Astrocyte of the hippocampus (primary cell): ENCODE data around the gene CHRM1.

Experiments
- DNase-seq: peaks from one replicate; pipeline ENCODE4 v3.0.0; 2011; ENCODE audit warnings: low read depth, low spot score

Gene CHRM1

GRCh38 chr11:62905296-62905695, 15.9 kb downstream of the CHRM1 start:
- DNase-seq = no peak

DNA sequence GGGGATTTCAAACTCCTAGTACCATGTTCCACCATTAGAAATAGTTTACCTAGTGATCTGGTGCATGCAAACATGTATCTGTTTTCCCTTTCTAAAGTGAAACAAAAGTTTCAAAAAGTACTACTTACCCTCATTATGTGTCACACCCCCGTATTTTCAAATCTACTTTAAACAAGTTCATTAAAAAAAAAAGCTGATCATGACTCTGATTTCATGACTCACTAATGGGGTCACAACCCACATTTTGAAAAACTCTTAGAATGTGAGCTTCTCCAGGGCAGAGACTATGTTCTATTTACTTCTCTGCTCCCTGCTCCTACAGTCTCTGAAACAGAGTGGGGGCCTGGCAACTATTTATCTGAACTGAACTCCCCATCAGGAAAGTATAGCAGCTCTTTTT, 18.2 kb downstream of the CHRM1 start:
- DNase-seq = no peak

DNA sequence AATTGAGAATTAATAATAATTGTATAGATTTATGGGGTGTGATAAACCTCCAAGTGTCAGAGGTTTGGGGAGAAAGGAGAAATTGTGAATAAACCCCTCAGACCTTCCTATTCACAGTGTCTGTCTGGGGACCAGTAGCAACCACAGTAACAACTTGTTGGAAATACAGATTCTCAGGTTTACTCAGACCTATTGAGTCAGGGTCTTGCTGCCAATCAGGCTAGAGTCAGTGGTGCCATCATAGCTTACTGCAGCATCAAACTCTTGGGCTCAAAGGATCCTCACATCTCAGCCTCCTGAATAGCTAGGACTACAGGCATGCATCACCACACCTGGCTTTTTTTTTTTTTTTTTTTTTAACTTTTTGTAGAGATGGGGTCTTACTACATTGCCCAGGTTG, 23.1 kb downstream of the CHRM1 start:
- DNase-seq = no peak

GRCh38 chr11:62897311-62897710, 23.9 kb downstream of the CHRM1 start:
- DNase-seq = no peak

- no peak for DNase-seq
Measured at GRCh38 chr11:62896049-62896448, 25.1 kb downstream of the CHRM1 start.

DNA sequence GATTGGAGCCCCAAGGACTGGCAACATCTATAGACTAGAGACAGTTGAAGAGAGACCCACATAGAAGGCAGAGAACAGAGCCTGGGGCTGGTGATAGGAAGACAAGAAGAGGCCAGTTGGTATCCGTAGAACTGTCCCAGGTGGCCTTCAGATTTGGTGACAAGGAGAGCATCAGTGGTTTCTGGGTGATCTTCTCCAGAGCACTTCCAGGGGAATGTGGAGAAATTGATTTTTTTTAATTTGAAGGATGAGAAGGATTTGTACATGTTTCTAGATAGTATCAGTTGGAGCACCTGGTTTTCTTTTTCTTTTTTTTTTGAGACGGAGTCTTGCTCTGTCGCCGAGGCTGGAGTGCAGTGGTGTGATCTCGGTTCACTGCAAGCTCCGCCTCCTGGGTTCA, 25.7 kb downstream of the CHRM1 start:
- DNase-seq = no peak

DNA sequence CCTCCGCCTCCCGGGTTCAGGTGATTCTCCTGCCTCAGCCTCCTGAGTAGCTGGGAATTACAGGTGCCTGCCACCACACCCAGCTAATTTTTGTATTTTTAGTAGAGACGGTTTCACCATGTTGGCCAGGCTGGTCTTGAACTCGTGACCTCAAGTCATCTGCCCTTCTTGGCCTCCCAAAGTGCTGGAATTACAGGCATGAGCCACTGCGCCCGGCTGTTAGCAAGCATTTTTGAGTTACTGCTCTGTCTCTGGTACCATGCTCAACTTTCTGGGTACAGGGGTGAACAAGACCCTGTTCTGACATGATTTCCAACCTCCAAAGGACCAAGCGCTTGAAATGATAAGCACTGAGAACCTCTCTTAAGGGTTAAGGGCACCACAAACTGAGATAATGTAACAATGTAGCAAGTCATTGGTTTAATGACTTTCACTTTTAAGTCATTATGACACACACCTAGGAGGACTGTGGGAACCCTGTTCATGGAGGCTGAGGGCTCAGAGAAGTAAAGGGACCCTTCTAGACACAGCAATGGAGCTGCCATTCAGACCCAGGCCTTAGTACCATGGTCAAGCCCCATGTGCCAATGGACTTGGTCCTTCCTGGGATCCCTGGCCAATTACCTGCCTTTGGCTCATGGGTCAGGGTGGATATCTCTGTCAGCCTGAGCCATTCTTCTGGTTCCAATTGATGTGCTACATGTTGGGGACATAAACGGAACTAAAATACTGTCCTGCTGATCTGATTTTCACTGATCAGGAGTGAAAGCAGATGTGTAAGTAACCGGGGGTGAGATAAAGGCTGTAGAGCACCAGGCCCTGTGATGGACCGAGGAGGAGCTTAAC, 28.9 kb downstream of the CHRM1 start:
- DNase-seq = no peak

DNA sequence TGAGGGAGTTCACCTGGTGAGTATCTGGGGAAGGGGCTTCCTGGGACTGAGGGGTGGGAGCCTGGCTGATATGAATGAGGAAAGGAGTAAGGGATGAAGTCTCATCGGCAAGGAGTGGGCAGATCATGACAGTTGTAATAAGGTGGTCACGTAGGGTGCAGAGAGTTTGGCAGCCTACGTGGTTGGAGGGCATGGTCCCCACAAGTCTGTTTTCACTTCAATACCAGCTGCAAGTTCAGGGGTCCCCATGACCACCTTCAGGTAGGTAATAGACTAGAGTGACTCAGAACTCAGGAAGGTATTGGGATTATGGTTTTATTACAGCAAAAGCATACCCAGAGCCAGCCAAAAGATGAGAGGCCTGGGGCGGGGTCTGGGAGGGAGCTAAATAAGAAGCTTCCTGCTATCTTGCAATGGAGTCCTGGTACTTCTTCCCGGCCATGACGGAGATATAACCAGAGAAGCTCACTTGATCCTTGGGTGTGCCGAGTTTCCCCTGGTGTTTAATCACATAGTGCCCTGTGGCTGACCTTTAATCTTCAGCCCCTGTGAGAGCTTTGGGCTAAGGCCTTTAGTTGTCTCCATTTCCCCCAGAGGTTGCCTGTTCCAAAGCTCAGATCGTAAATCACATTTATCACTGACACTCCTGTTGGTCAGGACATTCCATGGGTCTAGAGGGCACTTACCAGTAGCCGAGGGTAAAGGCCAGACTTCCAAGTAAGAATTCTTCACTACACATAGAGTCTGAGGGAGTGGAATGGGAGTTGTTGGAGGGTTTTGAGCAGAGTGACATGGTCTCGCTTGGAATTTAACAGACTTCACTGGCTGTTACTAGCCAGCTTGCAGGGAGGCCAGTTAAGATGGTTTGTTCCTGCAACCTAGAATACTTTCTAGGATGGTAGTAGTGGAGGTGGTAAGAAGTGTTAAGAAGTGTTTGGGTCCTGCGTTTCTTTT, 31.4 kb downstream of the CHRM1 start:
- peak; percentile 14 for DNase-seq

GRCh38 chr11:62889126-62889483, 32.1 kb downstream of the CHRM1 start:
- DNase-seq = no peak

DNA sequence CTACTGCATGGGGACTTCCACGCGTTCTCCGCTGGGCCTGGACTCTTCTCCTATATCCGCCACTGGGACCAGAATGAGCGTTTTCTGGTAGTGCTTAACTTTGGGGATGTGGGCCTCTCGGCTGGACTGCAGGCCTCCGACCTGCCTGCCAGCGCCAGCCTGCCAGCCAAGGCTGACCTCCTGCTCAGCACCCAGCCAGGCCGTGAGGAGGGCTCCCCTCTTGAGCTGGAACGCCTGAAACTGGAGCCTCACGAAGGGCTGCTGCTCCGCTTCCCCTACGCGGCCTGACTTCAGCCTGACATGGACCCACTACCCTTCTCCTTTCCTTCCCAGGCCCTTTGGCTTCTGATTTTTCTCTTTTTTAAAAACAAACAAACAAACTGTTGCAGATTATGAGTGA, 32.8 kb downstream of the CHRM1 start:
- DNase-seq = no peak

DNA sequence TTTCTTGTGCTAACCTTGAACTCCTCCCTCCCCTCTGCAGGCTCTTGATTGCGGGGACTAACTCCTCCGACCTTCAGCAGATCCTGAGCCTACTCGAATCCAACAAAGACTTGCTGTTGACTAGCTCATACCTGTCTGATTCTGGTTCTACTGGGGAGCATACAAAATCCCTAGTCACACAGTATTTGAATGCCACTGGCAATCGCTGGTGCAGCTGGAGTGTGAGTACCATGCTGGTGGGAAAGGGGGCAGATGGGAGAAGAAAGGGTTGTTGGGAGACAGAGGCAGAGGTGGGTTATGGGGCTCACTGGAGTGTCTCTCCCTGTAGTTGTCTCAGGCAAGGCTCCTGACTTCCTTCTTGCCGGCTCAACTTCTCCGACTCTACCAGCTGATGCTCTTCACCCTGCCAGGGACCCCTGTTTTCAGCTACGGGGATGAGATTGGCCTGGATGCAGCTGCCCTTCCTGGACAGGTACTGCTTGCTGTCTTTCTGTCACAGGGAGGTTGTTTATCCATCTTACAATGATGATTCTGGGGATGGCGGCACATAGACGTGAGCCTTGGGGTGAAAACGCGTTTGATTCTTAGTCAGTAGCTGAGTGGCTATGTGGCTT, 35.9 kb downstream of the CHRM1 start:
- no peak for DNase-seq

- DNase-seq = peak; percentile 55
Measured at GRCh38 chr11:62883673-62884072, 37.5 kb downstream of the CHRM1 start.

GRCh38 chr11:62882788-62883501, 38.2 kb downstream of the CHRM1 start:
- DNase-seq = peak; percentile 23

DNA sequence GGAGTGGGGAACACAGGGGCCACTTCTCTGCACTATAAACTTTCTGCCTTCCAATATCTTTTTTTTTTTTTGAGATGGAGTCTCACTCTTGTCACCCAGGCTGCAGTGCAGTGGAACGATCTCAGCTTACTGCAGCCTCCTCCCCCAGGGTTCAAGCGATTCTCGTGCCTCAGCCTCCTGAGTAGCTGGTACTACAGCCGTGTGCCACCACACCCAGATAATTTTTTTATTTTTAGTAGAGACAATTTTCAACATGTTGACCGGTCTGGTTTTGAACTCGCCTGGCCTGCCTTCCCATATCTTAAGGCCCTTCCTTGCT, 38.8 kb downstream of the CHRM1 start:
- no peak for DNase-seq

DNA sequence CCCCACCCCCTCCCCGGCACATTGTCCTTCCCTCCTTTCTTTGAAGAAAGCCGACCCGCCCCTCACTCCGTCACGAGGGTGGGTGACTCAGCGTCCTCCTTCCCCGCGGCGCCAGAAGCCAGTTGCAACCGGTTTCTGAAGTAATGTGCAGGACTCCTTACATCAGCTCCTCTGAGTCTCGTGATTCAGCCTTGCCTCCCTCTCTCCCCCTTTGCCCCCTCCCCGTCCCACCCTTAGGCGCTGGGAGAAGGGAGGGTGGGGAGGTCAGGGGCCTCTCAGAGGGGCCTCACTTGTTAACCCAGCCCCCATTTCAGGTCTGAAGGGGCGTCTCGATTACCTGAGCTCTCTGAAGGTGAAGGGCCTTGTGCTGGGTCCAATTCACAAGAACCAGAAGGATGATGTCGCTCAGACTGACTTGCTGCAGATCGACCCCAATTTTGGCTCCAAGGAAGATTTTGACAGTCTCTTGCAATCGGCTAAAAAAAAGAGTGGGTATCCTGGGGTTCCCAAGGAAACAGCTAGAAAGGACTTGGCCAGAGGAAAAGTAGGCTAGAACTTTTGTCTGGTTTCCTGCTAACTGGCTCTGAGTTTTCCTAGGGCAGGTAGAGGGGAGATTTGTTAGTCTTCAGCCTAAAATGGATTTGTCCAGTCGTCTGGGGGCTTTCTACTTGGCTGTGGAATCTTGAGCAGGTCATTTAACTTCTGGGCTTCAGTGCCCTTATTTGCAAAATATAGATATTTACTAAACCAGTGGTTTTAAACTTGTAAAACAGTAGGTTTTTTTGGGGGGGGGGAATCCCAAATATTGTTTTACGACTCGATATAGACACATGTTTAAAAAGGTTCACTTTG, 39.4 kb downstream of the CHRM1 start:
- peak; percentile 98 for DNase-seq

DNA sequence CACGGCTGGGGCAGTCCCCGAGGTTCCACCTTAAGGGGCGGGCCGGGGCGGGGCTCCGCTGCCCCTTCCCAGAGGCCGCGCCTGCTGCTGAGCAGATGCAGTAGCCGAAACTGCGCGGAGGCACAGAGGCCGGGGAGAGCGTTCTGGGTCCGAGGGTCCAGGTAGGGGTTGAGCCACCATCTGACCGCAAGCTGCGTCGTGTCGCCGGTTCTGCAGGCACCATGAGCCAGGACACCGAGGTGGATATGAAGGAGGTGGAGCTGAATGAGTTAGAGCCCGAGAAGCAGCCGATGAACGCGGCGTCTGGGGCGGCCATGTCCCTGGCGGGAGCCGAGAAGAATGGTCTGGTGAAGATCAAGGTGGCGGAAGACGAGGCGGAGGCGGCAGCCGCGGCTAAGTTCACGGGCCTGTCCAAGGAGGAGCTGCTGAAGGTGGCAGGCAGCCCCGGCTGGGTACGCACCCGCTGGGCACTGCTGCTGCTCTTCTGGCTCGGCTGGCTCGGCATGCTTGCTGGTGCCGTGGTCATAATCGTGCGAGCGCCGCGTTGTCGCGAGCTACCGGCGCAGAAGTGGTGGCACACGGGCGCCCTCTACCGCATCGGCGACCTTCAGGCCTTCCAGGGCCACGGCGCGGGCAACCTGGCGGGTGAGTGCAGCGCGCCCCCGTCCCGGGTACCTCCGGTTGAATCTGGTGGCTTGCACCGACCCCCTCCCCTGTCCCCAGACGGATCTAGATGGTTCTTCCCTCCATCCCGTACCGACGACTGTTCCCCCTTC, 40.2 kb downstream of the CHRM1 start, which contains the start of gene SLC3A2:
Gene SLC3A2, plus strand, starts transcription at position 94 of the 776 bp plus-strand sequence. Its CDS starts 128 bp downstream, at position 222.
- DNase-seq = peak; percentile 95

DNA sequence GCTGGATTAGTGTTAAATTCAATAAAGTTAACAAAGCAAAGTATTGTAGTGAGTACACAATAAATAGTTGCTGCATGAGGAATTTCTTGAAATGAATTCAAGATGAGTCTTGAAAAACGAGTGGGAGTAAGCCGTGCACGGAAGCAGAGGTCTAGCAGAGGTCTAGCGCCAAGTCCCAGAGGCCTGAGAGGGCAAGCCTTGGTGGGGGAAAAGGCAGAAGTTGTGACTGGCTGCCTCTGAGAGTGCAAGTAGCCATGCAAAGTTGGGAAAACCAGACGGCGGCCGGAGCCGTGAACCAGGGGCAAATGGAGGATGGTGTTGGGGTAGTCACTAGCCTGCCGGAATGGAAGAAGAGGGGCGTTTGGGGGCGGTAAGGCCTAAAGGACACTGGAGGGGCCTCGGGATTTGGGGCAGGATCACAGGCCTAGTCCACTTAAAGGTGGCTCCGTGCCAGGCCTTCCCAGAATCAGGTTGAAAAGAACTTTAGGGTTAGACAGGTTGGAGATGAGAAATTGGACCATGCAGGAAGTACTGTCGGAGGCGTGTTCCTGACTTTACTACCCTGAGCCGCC, 40.8 kb downstream of the CHRM1 start:
- peak; percentile 66 for DNase-seq

DNA sequence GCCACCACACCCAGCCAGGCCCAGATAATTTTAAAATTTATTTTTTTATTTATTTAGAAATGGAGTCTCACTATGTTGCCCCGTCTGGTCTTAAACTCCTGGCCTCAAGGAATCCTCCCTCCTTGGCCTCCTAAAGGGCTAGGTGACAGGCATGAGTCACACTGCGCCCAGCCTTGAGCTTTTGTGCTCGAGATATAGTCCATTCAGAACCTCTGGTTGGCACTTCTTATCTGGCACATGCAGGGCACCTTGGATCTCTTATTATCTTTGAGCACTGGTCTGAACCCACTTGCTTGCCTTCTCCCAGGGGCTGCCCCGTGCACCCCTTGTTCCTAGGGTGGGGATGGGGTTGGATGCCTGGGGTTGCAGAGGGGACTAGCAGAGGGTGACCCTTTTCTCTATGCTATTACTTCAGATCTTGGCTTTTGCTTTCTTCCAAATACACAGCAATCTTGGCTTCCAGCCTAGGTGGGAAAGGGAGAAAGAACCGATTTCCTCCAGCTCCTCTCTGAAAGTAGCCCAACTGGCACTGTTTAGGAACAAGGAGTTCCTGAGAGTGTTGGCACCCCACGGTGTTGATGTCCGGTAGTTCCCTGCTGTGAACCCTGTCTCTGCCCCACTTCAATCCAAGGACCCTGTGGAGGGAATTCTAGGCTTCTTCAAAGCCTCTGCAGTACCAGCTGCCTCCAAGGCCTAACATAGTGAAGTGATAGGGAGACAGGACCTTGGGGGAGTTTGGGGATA, 41.8 kb downstream of the CHRM1 start:
- peak; percentile 35 for DNase-seq

DNA sequence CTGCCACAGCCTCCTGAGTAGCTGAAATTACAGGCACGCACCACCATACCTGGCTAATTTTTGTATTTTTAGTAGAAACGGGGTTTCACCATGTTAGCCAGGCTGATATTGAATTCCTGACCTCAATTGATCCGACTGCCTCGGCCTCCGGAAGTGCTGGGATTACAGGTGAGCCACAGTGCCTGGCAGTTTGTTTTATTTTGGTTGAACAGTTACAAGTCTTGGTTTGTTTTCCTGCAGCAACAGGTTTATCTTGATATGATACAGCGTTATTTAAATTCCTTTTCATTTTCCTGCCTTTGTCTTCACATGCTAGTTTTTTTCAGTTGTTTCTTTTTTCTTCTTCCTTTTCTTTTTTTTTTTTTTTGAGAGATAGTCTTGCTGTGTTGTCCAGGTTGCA, 44.5 kb downstream of the CHRM1 start:
- DNase-seq = no peak
